ENCODE results near the gene VIL1. TPM values are rescaled to one million over a fixed set of nuclear protein-coding genes. Genes with fewer than 3 reads are reported as not detected.

Gene VIL1
- total RNA-seq, 1 experiment from 2014 or later: 4.2 TPM

DNA sequence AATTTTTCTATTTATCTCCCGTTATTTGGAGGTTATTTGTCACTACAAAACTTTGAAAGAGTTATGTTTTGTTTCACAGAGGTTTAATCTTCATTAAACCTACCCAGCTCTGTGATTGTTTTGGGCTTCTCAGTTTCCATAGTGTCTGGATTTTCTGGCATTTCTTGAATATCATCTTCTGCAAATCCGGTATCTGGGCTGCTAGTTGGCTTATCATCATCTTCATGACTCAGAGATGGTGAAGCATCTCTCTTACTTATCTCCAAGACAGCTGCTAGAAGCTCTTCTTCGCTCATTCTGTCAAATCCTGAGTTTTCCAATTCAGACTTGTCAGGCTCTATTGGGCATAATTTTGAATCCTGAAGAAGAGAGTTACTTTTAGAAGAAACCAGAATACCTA is 55.6 kb downstream of the VIL1 start:
- Histone ChIP-seq H3K9ac (ENCODE audit: extremely low read depth, insufficient read length, low read length) (no peak overlapping the region), H3K14ac (ENCODE audit: insufficient read depth, low read length) (no peak overlapping the region), H3K23ac (ENCODE audit: insufficient read length, low read depth, low read length) (no peak overlapping the region), H2BK20ac (ENCODE audit: low read depth, low read length, poor library complexity, severe bottlenecking) (no peak overlapping the region), H2AFZ (ENCODE audit: low read length) (no peak overlapping the region), H4K5ac (ENCODE audit: insufficient read length, low read depth, low read length) (no peak overlapping the region), H3K4ac (ENCODE audit: low read depth, low read length) (no peak overlapping the region), H3K4me2 (ENCODE audit: insufficient read depth, insufficient read length, low read length) (no peak overlapping the region), H3K27me3 (ENCODE audit: insufficient read depth, low read length) (no peaks in the 10 kb centered on the region), H2BK5ac (ENCODE audit: insufficient read length, low read length) (no peak overlapping the region), H3K23me2 (ENCODE audit: insufficient read length, low read depth, low read length, poor library complexity, severe bottlenecking) (no peaks in the 10 kb centered on the region), H3K56ac (ENCODE audit: insufficient read length, low read depth, low read length) (no peak overlapping the region), H2BK15ac (ENCODE audit: low read depth, low read length) (no peak overlapping the region), H3K4me1 (ENCODE audit: insufficient read depth, low read length) (no peaks in the 10 kb centered on the region), H3K18ac (ENCODE audit: insufficient read length, low read depth, low read length) (no peak overlapping the region), H3K79me1 (ENCODE audit: insufficient read depth, low read depth, low read length, poor library complexity, severe bottlenecking) (no peaks in the 10 kb centered on the region), H2BK120ac (ENCODE audit: low read depth, low read length, poor library complexity, severe bottlenecking) (no peak overlapping the region), H3K9me3 (ENCODE audit: control insufficient read depth, low read depth, low read length) (no peaks in the 10 kb centered on the region), H3K79me2 (ENCODE audit: insufficient read depth, low read length) (no peaks in the 10 kb centered on the region), H4K91ac (ENCODE audit: insufficient read length, low read depth, low read length) (no peak overlapping the region), H2AK5ac (ENCODE audit: insufficient read length, low read length) (no peak overlapping the region), H3K27ac (ENCODE audit: insufficient read length, low read depth, low read length) (no peak overlapping the region), H3T11ph (ENCODE audit: low read length) (no peak overlapping the region), H4K8ac (replicated peaks; ENCODE audit: insufficient read length, low read depth, low read length) (no peak overlapping the region), H2BK12ac (ENCODE audit: insufficient read length, low read depth, low read length) (no peak overlapping the region), H4K20me1 (ENCODE audit: control insufficient read depth, insufficient read depth, insufficient read length) (no peaks in the 10 kb centered on the region)
- H3K4me3 Mint-ChIP-seq: no peak overlapping the region
- TF ChIP-seq, protein P1, sequence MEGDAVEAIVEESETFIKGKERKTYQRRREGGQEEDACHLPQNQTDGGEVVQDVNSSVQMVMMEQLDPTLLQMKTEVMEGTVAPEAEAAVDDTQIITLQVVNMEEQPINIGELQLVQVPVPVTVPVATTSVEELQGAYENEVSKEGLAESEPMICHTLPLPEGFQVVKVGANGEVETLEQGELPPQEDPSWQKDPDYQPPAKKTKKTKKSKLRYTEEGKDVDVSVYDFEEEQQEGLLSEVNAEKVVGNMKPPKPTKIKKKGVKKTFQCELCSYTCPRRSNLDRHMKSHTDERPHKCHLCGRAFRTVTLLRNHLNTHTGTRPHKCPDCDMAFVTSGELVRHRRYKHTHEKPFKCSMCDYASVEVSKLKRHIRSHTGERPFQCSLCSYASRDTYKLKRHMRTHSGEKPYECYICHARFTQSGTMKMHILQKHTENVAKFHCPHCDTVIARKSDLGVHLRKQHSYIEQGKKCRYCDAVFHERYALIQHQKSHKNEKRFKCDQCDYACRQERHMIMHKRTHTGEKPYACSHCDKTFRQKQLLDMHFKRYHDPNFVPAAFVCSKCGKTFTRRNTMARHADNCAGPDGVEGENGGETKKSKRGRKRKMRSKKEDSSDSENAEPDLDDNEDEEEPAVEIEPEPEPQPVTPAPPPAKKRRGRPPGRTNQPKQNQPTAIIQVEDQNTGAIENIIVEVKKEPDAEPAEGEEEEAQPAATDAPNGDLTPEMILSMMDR (conservative IDR thresholded peaks at IDR 0.05): no peak
- no peaks in the 10 kb centered on the region for H3K9me3 Mint-ChIP-seq
- DNase-seq: no peak
- H3K27me3 Mint-ChIP-seq (ENCODE audit: low read depth): no peaks in the 10 kb centered on the region
- no peaks in the 10 kb centered on the region for H3K4me1 Mint-ChIP-seq
- no CpG with 5 or more reads among the region's 3 CpGs for WGBS (ENCODE audit: extremely low coverage, insufficient read length, low lambda C conversion rate)
- H3K27ac Mint-ChIP-seq: no peak overlapping the region
- H3K36me3 Mint-ChIP-seq (ENCODE audit: insufficient read depth in 1 of 3, low read depth in 3 of 3): peaks cover 7 to 69% (median 62%) of the 10 kb centered on the region in 3 experiments; a peak in 6 of 7 replicates

Data from H9 (cell line).